H9 (cell line): ENCODE data around the gene AQP3. TPM values are rescaled to one million over a fixed set of nuclear protein-coding genes. Genes with fewer than 3 reads are reported as not detected.

Experiments
- DNase-seq: peaks from one replicate; pipeline ENCODE4 v3.0.0-alpha.2; 2017
- H2AFZ ChIP-seq: one replicate; pipeline ENCODE4 v1.6.1; 2013; ENCODE audit warnings: mild to moderate bottlenecking, low read length, control low read depth, moderate library complexity
- H2AK5ac ChIP-seq: 2 replicates; pipeline ENCODE4 v1.6.1; 2013; ENCODE audit warnings: low read length, control low read depth, mixed read lengths; ENCODE audit not compliant: insufficient read length
- H2BK120ac ChIP-seq: one replicate; pipeline ENCODE4 v1.6.1; 2013; ENCODE audit warnings: low read depth, mild to moderate bottlenecking, low read length, control low read depth, inconsistent platforms; ENCODE audit not compliant: poor library complexity, severe bottlenecking
- H2BK12ac ChIP-seq: 2 replicates; pipeline ENCODE4 v1.6.1; 2013; ENCODE audit warnings: low read length, control low read depth, mixed read lengths, low read depth; ENCODE audit not compliant: insufficient read length
- H2BK15ac ChIP-seq: 2 replicates; pipeline ENCODE4 v1.6.1; 2013; ENCODE audit warnings: low read depth, low read length, control low read depth
- H2BK20ac ChIP-seq: one replicate; pipeline ENCODE4 v1.6.1; 2013; ENCODE audit warnings: low read depth, mild to moderate bottlenecking, low read length, control low read depth, inconsistent platforms; ENCODE audit not compliant: poor library complexity, severe bottlenecking
- H2BK5ac ChIP-seq: 2 replicates; pipeline ENCODE4 v1.6.1; 2013; ENCODE audit warnings: low read length, control low read depth, mixed read lengths; ENCODE audit not compliant: insufficient read length
- H3K14ac ChIP-seq: 2 replicates; pipeline ENCODE4 v1.6.1; 2013; ENCODE audit warnings: low read length, control low read depth; ENCODE audit not compliant: insufficient read depth
- H3K18ac ChIP-seq: 2 replicates; pipeline ENCODE4 v1.6.1; 2013; ENCODE audit warnings: low read depth, mild to moderate bottlenecking, mixed read lengths, low read length, control low read depth; ENCODE audit not compliant: insufficient read length
- H3K23ac ChIP-seq: 2 replicates; pipeline ENCODE4 v1.6.1; 2013; ENCODE audit warnings: low read length, control low read depth, mixed read lengths, low read depth; ENCODE audit not compliant: insufficient read length
- H3K23me2 ChIP-seq: 2 replicates; pipeline ENCODE4 v1.6.1; 2013; ENCODE audit warnings: low read depth, mild to moderate bottlenecking, mixed read lengths, low read length, control low read depth; ENCODE audit not compliant: insufficient read length, poor library complexity, severe bottlenecking
- H3K27ac ChIP-seq: 2 replicates; pipeline ENCODE4 v1.5.1; 2013; ENCODE audit warnings: low read length, control low read depth, mixed read lengths, low read depth; ENCODE audit not compliant: insufficient read length
- H3K27me3 ChIP-seq: 2 replicates; pipeline ENCODE4 v1.6.1; 2013; ENCODE audit warnings: low read length, control low read depth, inconsistent platforms; ENCODE audit not compliant: insufficient read depth
- H3K4ac ChIP-seq: 2 replicates; pipeline ENCODE4 v1.6.1; 2013; ENCODE audit warnings: low read depth, mild to moderate bottlenecking, control low read depth, inconsistent platforms, low read length, moderate library complexity
- H3K4me1 ChIP-seq: 2 replicates; pipeline ENCODE4 v1.6.1; 2013; ENCODE audit warnings: low read length, control low read depth, inconsistent platforms; ENCODE audit not compliant: insufficient read depth
- H3K4me2 ChIP-seq: 2 replicates; pipeline ENCODE4 v1.6.1; 2013; ENCODE audit warnings: low read length, control low read depth, mixed read lengths; ENCODE audit not compliant: insufficient read length, insufficient read depth
- H3K56ac ChIP-seq: 2 replicates; pipeline ENCODE4 v1.6.1; 2013; ENCODE audit warnings: low read depth, mild to moderate bottlenecking, mixed read lengths, low read length, control low read depth; ENCODE audit not compliant: insufficient read length
- H3K79me1 ChIP-seq: 2 replicates; pipeline ENCODE4 v1.6.1; 2013; ENCODE audit warnings: low read depth, mild to moderate bottlenecking, moderate library complexity, low read length, control low read depth, inconsistent platforms; ENCODE audit not compliant: insufficient read depth, poor library complexity, severe bottlenecking
- H3K79me2 ChIP-seq: 2 replicates; pipeline ENCODE4 v1.6.1; 2013; ENCODE audit warnings: low read length, control low read depth, inconsistent platforms; ENCODE audit not compliant: insufficient read depth
- H3K9ac ChIP-seq: 2 replicates; pipeline ENCODE4 v1.6.1; 2013; ENCODE audit warnings: low read length, control low read depth, mixed read lengths; ENCODE audit not compliant: insufficient read length; ENCODE audit errors: extremely low read depth
- H3K9me3 ChIP-seq: one replicate; pipeline ENCODE4 v1.6.1; 2013; ENCODE audit warnings: low read depth, low read length, inconsistent platforms; ENCODE audit not compliant: control insufficient read depth
- H3T11ph ChIP-seq: one replicate; pipeline ENCODE4 v1.6.1; 2013; ENCODE audit warnings: mild to moderate bottlenecking, low read length, control low read depth, inconsistent platforms
- H4K20me1 ChIP-seq: one replicate; pipeline ENCODE4 v1.6.1; 2013; ENCODE audit not compliant: control insufficient read depth, insufficient read length, insufficient read depth
- H4K5ac ChIP-seq: 2 replicates; pipeline ENCODE4 v1.6.1; 2013; ENCODE audit warnings: low read depth, mild to moderate bottlenecking, mixed read lengths, low read length, control low read depth; ENCODE audit not compliant: insufficient read length
- H4K8ac ChIP-seq: replicated peaks from 2 replicates; pipeline ENCODE4 v1.6.1; 2013; ENCODE audit warnings: low read length, control low read depth, mixed read lengths, low read depth; ENCODE audit not compliant: insufficient read length
- H4K91ac ChIP-seq: 2 replicates; pipeline ENCODE4 v1.6.1; 2013; ENCODE audit warnings: low read depth, mild to moderate bottlenecking, moderate library complexity, mixed read lengths, low read length, control low read depth; ENCODE audit not compliant: insufficient read length
- H3K27ac Mint-ChIP-seq, 3 experiments: 2 replicates in 2 of 3; 3 replicates in 1 of 3; pipeline ENCODE4 v1.8.0; 2020 to 2021; ENCODE audit warnings: mixed read lengths in 3 of 3, mild to moderate bottlenecking in 1 of 3, moderate library complexity in 1 of 3
- H3K27me3 Mint-ChIP-seq: 2 replicates; pipeline ENCODE4 v1.8.0; 2021; ENCODE audit warnings: low read depth, mild to moderate bottlenecking, moderate library complexity, mixed read lengths
- H3K36me3 Mint-ChIP-seq, 3 experiments: 2 replicates in 2 of 3; 3 replicates in 1 of 3; pipeline ENCODE4 v1.8.0; 2020 to 2021; ENCODE audit warnings: low read depth in 3 of 3, mixed read lengths in 3 of 3; ENCODE audit not compliant: insufficient read depth in 1 of 3
- H3K4me1 Mint-ChIP-seq, 2 experiments: 2 replicates each; pipeline ENCODE4 v1.8.0; 2020; ENCODE audit warnings: mixed read lengths in 2 of 2
- H3K4me3 Mint-ChIP-seq, 2 experiments: 2 replicates in 1 of 2; 3 replicates in 1 of 2; pipeline ENCODE4 v1.8.0; 2020 to 2021; ENCODE audit warnings: mild to moderate bottlenecking in 2 of 2, mixed read lengths in 2 of 2, moderate library complexity in 1 of 2
- H3K9me3 Mint-ChIP-seq, 2 experiments: 2 replicates in 1 of 2; 3 replicates in 1 of 2; pipeline ENCODE4 v1.8.0; 2020; ENCODE audit warnings: mild to moderate bottlenecking in 2 of 2, mixed read lengths in 2 of 2, moderate library complexity in 1 of 2
- CTCF ChIP-seq: fragments of 200-600 bp; sonication (generic); conservative IDR thresholded peaks from 3 replicates; pipeline ENCODE4 v1.8.0; 2021; ENCODE audit warnings: antibody characterized with exemption, mild to moderate bottlenecking
- WGBS: extraction: QIAGEN DNeasy Blood & Tissue Kit; methylation state at CpG from one replicate; pipeline ENCODE4 v1.1.7; 2013; ENCODE audit warnings: missing lambda C conversion rate, low lambda C conversion rate, mixed read lengths; ENCODE audit not compliant: insufficient read length; ENCODE audit errors: extremely low coverage; 5-methylcytosine and 5-hydroxymethylcytosine counted together
- total RNA-seq: library from RNA; stranded (reverse); gene quantifications from 2 replicates; pipeline ENCODE4 v1.2.1, GENCODE V29; 2021

The AQP3 gene
- total RNA-seq, 1 experiment from 2014 or later = 1.6 TPM

- H3T11ph ChIP-seq = no peak overlapping the region
- peaks cover 50% of the 10 kb centered on the region for H3K27me3 Mint-ChIP-seq
- WGBS = no CpG with 5 or more reads among the region's 12 CpGs
- H2BK15ac ChIP-seq = no peak overlapping the region
- peaks cover 26 to 45% of the 10 kb centered on the region in 2 experiments for H3K4me1 Mint-ChIP-seq
- no peak overlapping the region for H3K4ac ChIP-seq
- no peak overlapping the region for H2BK12ac ChIP-seq
- no peaks in the 10 kb centered on the region for H3K79me2 ChIP-seq
- DNase-seq = no peak
- no peaks in the 10 kb centered on the region for H3K36me3 Mint-ChIP-seq
- H3K9ac ChIP-seq = no peak overlapping the region
- H3K14ac ChIP-seq = no peak overlapping the region
- H3K9me3 ChIP-seq = no peaks in the 10 kb centered on the region
- no peak overlapping the region for H2BK20ac ChIP-seq
- H3K23ac ChIP-seq = no peak overlapping the region
- H3K27me3 ChIP-seq = peaks cover 4% of the 10 kb centered on the region; the same call in 1 of the 2 replicates
- H3K4me2 ChIP-seq = peak overlapping the region; percentile 79
- H3K4me1 ChIP-seq = peaks cover 4% of the 10 kb centered on the region; the same call in 1 of the 2 replicates
- H4K91ac ChIP-seq = no peak overlapping the region
- H3K79me1 ChIP-seq = no peaks in the 10 kb centered on the region
- H3K27ac Mint-ChIP-seq = peak overlapping the region in 1 of 3 experiments; percentile 48; a peak in 1 of 7 replicates
- H2BK5ac ChIP-seq = no peak overlapping the region
- no peak for TF ChIP-seq CTCF
- no peak overlapping the region for H3K18ac ChIP-seq
- H2AK5ac ChIP-seq = no peak overlapping the region
- H3K9me3 Mint-ChIP-seq = no peaks in the 10 kb centered on the region
- H2BK120ac ChIP-seq = no peak overlapping the region
- H2AFZ ChIP-seq = no peak overlapping the region
- no peak overlapping the region for H4K8ac ChIP-seq
- no peak overlapping the region for H4K5ac ChIP-seq
- H3K23me2 ChIP-seq = peaks cover 6% of the 10 kb centered on the region
- H3K27ac ChIP-seq = no peak overlapping the region
- no peak overlapping the region for H3K56ac ChIP-seq
- H4K20me1 ChIP-seq = no peaks in the 10 kb centered on the region
- peak overlapping the region; percentile 73 to 87 for H3K4me3 Mint-ChIP-seq
Observed at GRCh38 chr9:33446240-33446945, 1.0 kb downstream of the AQP3 start.
